ENCODE data around the gene ALDH2. TPM values are rescaled to one million over a fixed set of nuclear protein-coding genes. Genes with fewer than 3 reads are reported as not detected.

ALDH2 gene
- total and polyA plus RNA-seq, 9 of the 15 experiments (the other 6 are each of a cell fraction or from before 2014, with no cell fraction given): 1.9 to 22.5 (median 12.2) TPM

DNA sequence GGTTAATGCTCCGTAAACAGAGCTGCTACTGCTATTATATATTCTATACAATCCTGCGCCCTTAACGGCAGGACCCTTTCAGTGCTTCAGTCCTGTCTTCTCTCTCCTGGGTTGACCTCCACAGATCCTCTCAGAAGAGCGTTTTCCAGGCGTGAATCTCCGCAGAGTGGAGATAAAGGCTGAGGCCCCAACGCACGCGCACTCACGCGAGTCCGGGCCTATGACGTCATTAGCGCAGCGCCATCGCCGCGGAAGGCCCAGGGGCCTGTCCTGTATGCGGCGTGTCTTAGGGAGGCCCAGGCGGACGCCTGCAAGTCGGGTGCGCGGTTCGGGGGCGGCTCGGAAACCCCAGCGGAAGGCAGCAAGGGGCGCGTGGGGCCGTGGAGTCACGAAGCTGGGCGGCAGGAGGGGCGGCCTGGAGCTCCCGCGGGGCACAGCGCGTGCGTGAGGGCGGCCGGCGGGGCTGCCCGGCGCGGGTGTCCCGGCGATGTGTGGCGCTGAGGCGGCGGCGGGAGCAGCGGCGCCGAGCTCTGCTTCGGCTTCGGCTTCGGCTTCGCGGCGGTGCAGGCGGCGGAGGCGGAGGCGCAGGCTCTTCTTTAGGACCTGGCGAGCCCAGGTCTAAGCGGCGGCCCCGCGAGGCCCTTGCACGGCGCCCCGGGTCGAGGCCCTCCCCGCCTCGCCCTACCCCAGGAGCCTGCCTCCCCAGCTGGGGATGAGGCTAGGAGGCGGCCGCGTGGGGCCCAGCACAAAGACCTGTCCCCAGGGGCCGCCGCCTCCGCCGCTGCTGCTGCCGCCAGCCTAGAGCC lies 75.2 kb downstream of the ALDH2 start, which contains the start of gene MAPKAPK5 (continued):
- TF ChIP-seq, protein P1, sequence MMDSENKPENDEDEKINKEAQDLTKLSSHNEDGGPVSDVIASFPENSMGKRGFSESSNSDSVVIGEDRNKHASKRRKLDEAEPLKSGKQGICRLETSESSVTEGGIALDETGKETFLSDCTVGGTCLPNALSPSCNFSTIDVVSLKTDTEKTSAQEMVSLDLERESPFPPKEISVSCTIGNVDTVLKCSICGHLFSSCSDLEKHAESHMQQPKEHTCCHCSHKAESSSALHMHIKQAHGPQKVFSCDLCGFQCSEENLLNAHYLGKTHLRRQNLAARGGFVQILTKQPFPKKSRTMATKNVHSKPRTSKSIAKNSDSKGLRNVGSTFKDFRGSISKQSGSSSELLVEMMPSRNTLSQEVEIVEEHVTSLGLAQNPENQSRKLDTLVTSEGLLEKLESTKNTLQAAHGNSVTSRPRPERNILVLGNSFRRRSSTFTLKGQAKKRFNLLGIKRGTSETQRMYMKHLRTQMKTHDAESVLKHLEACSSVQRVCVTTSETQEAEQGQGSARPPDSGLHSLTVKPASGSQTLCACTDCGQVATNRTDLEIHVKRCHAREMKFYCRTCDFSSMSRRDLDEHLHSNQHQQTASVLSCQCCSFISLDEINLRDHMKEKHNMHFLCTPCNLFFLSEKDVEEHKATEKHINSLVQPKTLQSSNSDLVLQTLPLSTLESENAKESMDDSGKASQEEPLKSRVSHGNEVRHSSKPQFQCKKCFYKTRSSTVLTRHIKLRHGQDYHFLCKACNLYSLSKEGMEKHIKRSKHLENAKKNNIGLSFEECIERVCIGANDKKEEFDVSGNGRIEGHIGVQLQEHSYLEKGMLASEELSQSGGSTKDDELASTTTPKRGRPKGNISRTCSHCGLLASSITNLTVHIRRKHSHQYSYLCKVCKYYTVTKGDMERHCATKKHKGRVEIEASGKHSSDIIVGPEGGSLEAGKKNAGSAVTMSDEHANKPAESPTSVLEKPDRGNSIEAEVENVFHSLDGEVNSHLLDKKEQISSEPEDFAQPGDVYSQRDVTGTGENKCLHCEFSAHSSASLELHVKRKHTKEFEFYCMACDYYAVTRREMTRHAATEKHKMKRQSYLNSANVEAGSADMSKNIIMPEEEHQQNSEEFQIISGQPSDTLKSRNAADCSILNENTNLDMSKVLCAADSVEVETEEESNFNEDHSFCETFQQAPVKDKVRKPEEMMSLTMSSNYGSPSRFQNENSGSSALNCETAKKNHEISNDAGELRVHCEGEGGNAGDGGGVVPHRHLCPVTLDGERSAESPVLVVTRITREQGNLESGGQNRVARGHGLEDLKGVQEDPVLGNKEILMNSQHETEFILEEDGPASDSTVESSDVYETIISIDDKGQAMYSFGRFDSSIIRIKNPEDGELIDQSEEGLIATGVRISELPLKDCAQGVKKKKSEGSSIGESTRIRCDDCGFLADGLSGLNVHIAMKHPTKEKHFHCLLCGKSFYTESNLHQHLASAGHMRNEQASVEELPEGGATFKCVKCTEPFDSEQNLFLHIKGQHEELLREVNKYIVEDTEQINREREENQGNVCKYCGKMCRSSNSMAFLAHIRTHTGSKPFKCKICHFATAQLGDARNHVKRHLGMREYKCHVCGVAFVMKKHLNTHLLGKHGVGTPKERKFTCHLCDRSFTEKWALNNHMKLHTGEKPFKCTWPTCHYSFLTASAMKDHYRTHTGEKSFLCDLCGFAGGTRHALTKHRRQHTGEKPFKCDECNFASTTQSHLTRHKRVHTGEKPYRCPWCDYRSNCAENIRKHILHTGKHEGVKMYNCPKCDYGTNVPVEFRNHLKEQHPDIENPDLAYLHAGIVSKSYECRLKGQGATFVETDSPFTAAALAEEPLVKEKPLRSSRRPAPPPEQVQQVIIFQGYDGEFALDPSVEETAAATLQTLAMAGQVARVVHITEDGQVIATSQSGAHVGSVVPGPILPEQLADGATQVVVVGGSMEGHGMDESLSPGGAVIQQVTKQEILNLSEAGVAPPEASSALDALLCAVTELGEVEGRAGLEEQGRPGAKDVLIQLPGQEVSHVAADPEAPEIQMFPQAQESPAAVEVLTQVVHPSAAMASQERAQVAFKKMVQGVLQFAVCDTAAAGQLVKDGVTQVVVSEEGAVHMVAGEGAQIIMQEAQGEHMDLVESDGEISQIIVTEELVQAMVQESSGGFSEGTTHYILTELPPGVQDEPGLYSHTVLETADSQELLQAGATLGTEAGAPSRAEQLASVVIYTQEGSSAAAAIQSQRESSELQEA (IDR thresholded peaks at IDR 0.05; ENCODE audit: low read depth): no peak
- TF ChIP-seq ATF6 (CRISPR knock-in tag; IDR thresholded peaks at IDR 0.05) (no peak), WHSC1 (IDR thresholded peaks at IDR 0.05; ENCODE audit: low read length) (no peak), ZNF224 (CRISPR knock-in tag; IDR thresholded peaks at IDR 0.05) (0 out of 2 replicates have a peak, but pooled peaks have one; percentile 68), E2F1 (CRISPR knock-in tag; IDR thresholded peaks at IDR 0.05) (peak; percentile 87), ZNF695 (CRISPR knock-in tag; IDR thresholded peaks at IDR 0.05) (no peak), ZNF551 (CRISPR knock-in tag; IDR thresholded peaks at IDR 0.05) (no peak), ERF (CRISPR knock-in tag; IDR thresholded peaks at IDR 0.05) (no peak; the same call in 1 of the 2 replicates), LARP7 (IDR thresholded peaks at IDR 0.05) (no peak)
- TF ChIP-seq, protein P2, sequence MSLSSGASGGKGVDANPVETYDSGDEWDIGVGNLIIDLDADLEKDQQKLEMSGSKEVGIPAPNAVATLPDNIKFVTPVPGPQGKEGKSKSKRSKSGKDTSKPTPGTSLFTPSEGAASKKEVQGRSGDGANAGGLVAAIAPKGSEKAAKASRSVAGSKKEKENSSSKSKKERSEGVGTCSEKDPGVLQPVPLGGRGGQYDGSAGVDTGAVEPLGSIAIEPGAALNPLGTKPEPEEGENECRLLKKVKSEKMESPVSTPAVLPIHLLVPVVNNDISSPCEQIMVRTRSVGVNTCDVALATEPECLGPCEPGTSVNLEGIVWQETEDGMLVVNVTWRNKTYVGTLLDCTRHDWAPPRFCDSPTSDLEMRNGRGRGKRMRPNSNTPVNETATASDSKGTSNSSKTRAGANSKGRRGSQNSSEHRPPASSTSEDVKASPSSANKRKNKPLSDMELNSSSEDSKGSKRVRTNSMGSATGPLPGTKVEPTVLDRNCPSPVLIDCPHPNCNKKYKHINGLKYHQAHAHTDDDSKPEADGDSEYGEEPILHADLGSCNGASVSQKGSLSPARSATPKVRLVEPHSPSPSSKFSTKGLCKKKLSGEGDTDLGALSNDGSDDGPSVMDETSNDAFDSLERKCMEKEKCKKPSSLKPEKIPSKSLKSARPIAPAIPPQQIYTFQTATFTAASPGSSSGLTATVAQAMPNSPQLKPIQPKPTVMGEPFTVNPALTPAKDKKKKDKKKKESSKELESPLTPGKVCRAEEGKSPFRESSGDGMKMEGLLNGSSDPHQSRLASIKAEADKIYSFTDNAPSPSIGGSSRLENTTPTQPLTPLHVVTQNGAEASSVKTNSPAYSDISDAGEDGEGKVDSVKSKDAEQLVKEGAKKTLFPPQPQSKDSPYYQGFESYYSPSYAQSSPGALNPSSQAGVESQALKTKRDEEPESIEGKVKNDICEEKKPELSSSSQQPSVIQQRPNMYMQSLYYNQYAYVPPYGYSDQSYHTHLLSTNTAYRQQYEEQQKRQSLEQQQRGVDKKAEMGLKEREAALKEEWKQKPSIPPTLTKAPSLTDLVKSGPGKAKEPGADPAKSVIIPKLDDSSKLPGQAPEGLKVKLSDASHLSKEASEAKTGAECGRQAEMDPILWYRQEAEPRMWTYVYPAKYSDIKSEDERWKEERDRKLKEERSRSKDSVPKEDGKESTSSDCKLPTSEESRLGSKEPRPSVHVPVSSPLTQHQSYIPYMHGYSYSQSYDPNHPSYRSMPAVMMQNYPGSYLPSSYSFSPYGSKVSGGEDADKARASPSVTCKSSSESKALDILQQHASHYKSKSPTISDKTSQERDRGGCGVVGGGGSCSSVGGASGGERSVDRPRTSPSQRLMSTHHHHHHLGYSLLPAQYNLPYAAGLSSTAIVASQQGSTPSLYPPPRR (CRISPR knock-in tag; IDR thresholded peaks at IDR 0.05; ENCODE audit: borderline replicate concordance): peak; percentile 83; the same call in 1 of the 2 replicates

Data from K562 (cell line).